HG03039 (cell line): ENCODE measurements around the gene NUS1.
"Not testable (repeated sequence)": the region's sequence is repeated elsewhere in the genome, so short reads cannot be mapped to it uniquely, and the experiment has no call there.

Source experiments
- ATAC-seq: cut with Tn5 transposase; IDR thresholded peaks from one replicate; pipeline ENCODE4 v1.9.1; 2021; ENCODE audit warnings: mild to moderate bottlenecking, moderate library complexity; ENCODE audit not compliant: unreplicated experiment

Gene NUS1

DNA sequence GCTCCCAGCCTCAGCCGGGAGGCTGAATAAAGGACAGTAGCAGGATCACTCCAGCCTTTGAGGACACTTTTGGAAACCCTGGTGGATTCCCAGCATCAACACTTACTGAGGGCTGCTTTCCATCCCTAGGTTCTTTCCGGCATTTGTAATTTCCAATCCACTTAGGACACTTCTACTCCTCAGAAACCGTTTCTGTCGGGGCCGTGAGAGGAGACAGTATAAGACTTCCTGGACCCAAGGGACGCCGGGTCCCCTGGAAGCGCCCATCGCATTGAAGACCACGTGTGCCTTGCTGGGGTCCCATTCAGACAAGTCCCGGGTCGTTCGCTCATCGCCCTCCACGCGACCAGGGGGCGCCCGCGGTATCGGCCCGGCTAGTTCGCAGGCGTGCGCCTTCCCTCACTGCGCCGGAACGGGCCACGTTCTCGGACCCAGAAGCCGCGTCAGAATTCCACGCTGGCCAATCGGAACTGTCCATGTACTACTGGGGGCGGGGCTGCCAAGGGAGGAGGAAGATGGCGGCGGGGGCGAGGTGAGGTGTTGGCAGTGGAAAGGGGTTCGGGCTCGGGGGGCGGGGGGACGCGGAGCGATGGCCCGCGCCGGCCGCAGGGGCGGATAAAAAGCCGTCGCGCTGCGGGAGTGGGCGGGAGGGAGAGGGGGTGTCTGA is at the start of gene NUS1:
Gene NUS1, plus strand, starts transcription at position 479 of the 667 bp plus-strand sequence. CDS start 202 bp downstream, outside the sequence.
- ATAC-seq = peak; percentile 98

DNA sequence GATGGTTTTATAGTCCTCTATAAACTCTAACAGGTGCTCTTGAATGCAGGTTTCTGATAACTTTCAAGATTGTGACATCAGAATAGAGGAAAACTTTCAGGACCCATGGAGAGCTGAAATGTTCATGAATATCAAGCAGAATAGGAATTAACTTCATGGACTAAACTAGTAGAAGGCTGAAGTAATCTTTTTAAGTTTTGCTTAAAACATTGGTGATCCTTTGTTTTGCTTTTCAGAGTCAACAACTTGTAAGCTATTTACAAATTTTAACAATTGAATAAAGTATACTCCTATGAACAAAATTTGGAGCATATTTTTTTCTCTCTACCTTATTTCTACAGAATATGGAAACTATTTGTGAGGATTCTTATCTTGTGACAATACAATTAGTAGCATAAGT is 47.7 kb upstream of the NUS1 start:
- no peak for ATAC-seq

DNA sequence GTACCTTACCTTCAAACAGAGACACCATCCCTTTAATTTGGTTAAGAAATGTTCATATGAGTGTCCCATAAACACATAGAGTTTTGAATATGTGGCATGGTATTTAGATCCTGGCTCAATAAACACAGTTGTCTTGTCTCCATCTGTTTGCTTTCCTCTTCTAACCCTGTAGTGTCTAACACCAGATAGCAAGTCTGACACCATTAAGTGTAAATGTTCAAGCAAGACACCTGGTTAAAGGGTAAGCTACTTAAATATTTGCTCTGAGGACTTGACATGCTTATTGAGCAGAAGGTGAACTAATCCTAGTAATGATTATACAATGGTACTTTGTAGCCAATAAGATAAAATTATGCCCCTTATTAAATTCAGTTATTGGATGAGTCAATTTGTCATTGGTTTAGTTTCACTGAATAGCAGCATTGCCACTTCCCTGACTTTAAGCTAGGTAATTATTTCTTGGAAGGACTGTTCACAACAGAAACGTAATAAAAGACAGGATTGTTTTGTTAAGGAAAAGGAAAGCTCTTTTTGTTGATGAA is 46.1 kb upstream of the NUS1 start:
- ATAC-seq = no peak

DNA sequence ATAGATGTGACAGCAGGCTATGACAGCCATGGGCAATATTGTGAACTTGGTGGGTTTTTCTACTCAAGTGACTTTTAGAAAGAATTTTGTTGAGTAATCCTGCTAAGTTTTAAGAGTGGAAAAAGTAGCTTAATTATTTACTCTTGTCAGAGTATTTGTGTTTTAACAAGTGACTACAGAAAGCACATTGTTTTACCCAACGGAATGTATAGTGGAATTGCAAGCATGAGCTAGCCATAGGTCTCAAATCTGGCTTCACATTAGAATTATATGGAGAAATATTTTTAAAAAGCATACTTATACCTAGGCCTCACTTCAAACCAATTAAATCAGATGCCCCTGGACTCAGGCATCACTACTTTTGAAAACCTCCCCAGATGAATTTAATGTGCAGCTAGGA is 37.5 kb upstream of the NUS1 start:
- no peak for ATAC-seq

DNA sequence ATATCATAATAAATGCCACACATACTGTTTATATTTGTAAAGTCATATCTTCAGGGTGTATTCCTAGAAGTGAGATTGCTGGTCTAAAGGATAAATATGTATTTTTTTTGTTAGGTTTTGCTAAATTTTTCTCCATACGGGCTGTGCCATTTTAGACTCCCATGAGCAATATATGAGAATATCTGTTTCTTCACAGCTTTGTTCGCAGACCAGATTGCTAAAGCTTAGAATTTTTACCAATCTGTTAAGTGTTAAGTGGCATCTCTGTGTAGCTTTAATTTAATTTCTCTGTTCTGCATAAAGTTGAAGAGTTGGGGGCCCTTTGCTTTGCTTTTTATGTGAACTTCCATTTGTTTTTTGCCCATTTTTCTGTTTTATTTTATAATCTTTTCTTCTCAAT is 32.3 kb upstream of the NUS1 start:
- no peak for ATAC-seq

DNA sequence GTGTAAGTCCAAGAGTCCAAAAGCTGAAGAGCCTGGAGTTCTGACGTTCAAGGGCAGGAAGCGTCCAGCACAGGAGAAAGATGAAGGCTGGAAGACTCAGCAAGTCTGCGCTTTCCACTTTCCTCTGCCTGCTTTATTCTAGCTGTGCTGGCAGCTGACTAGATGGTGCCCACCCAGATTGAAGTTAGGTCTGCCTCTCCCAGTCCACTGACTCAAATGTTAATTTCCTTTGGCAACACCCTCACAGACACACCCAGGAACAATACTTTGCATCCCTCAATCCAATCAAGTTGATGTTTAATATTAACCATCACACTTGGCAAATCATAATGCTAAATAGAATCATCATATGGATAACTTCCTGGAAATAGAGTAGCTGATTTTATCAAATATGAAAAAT is 23.3 kb upstream of the NUS1 start:
- not testable (repeated sequence) for ATAC-seq

DNA sequence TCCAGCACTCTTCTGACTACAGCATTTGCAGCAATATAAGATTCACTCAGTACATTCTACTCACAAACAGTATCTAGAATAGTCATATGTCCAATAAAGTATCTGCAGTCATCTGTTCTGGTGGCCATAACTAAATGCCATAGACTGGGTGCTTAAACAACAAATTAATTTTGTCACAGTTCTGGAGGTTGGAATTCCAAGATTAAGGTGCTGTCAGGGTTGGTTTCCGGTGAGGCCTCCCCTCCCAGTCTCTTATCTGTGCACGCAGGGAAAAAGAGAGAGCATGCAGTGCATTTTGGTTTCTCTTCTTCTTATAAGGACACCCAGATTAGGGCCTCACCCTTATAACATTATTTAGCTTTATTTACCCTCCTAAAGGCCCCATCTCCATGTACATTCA is 21.3 kb upstream of the NUS1 start:
- no peak for ATAC-seq

DNA sequence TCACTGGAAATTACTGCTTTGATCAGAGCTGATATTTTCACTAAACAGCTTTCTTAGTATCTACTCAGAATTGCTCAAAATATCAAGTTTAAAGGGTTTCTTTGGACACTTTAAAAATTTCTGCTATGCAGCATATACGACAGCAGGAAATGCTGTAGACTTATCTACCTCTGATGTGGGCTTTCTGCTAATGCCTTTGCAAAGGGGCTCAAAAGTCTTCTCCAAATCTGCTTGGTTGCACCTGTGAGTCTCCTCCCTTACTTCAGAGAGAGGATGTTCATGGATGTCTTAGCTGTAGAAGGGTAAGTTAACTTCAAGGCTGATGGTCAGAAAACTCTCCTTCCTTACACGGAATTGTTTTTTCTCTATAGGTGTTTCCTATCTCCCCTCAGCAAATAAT is 19.9 kb upstream of the NUS1 start:
- no peak for ATAC-seq

DNA sequence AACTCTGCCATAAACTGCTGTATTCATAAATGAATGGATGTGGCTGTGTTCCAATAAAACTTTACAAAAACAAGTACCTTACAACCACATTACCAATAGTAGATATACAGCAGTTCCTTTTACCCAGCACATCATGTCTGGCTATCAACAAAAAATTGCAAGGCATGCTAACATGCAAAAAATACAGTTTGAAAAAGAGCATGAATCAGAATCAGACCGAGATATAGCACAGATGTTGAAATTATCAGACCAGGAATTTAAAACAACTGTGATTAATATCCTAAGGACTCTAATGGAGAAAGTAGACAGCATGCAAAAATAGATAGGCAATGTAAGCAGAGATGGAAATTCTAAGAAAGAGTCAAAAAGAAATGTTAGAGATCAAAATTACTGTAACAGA is 8.4 kb upstream of the NUS1 start:
- no peak for ATAC-seq

DNA sequence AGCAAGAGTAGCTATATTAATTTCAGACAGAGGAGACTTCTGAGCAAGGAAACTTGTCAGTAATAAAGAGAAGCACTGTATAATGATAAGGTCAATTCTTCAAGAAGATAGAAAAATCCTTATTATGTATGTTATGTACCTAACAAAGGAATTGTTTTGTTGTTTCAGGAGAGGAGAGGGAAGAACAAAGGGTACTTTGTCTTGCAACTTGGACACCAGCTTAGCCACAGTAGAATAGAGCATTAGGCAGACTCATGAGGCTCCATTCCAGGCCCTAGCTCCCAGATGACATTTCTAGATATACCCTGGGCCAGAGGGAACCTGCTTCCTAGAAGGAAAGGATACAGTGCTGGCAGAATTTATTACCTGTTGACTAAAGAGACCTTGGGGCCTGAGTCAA is 6.5 kb upstream of the NUS1 start:
- no peak for ATAC-seq

DNA sequence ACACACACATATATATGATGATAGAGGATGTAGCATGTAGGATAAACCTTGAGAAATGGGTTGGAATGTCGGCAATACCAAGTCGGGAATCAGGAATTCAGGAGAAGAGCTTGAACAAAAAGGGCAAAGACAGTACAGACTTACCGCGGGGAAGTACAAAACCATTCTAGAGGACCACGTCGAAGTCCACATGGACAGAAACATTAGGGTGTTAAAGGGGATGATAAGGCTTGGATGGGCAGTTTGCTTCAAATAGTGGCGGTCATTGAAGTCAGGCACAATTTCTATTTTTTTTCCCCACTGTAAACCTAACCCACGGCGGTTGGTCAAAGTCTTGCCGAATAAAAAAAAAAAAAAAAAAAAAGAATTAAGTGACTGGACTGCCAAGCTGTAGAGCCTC is 766 bp upstream of the NUS1 start:
- ATAC-seq = no peak

DNA sequence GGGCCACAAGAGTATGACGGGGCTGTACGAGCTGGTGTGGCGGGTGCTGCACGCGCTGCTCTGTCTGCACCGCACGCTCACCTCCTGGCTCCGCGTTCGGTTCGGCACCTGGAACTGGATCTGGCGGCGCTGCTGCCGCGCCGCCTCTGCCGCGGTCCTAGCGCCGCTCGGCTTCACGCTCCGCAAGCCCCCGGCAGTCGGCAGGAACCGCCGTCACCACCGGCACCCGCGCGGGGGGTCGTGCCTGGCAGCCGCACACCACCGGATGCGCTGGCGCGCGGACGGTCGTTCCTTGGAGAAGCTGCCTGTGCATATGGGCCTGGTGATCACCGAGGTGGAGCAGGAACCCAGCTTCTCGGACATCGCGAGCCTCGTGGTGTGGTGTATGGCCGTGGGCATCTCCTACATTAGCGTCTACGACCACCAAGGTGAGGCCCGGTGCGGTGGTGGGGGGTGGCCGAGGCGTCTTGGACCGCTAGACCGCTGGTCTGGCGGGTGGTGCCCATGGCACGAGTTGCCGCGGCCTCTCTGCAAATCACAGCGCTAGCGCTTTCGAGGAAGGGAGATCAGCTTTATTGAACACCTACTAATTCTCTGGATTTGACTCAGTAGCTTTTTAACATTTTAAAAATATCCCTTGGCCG is 511 bp downstream of the NUS1 start:
- peak; percentile 15 for ATAC-seq

DNA sequence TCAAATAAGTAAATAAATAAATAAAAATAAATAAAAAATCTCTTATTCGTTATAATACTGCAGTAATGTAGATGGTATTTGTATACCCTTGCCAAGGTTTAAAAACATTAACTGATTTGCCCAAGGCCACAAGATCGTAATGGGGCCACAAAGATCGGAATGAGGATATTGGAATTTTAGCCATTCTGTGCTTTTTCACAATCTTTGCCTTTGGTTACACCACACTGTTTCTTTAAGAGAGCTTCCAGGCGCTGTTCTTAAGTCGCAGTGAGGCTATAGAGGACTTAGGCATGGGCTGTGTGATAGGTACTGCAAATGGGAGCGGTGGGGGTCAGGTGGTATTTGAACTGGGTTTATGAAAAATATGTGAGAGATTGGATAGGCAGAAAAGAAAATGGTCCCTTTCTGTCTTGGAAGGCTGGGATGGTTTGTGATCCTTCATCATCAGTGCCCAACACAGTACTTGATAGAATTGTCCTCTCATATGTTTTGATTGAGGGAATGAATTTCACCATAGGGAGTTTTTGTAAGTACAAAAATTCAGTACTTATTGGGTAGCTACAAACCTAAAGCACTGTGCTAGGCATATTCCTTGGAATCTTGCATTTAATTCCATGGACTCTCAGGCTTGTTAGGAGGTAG is 1.4 kb downstream of the NUS1 start:
- no peak for ATAC-seq

DNA sequence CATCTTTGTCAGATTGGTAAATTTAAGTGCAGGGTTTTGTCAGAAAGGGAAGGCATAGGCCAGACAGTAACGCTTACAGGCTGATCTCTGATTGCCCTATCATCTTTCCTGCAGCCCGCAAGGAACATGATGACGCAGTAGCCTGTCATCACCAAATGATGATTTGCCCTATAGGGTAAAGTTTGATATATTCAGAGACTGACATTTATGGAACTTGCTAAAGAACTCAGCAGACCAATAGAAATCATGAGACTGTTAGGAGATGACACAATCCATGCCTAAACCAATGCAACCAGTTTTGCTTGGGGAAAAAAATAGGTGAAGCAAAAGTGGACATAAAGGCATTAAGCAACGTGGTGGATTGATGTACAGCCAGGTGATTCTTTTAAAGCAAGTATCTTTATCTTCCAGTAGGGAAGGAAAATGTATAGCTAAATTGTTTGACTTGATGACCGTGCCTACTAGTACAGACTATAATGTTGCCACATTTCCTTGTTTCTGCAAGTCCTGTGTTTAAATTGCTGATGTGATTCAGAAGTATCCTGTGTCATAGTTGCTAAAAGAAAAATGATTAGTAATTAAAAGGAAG is 2.4 kb downstream of the NUS1 start:
- no peak for ATAC-seq

DNA sequence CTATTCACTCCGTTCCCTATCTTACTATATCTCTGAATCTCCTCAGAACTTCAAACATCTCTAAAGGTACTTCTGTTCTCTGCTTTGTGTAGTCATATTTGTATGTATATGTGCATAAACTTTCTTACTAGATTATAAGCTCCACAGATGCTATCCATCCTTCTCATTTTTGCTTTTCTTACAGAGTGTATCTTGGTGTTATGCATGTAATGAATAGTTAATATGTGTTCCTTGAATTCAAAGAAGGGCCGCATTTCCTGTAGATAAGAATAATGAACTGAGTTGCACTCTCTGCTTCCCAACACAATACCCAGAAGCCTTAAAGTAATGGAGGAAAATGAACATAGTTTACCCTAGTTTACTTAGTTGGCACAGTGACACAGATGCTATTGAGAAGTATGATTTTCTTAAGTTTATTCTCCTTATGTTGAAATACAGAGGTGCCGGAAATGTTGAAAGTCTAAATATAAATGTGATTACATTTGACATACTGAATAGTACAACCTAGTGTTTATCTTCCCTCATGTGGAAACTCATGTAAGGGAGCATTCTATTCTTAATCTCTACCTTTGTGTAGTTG is 6.0 kb downstream of the NUS1 start:
- ATAC-seq = no peak

DNA sequence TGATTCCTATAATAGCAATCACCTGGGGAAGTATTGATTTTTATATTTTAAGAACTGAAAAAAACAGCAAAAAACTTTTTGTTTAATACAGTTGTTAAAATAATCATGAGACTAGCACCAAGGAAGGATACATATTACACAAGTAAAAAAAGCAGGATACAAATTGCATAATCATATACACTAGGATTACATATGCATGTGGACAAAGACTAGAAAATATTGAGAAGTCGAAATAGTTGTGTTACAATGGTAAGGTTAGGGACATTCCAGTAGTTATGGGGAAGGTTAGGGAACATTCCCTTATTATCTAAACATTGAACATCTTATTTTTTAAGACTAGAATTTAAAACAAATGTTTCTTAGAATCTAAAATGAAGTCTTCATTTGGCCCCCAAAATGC is 9.5 kb downstream of the NUS1 start:
- no peak for ATAC-seq

DNA sequence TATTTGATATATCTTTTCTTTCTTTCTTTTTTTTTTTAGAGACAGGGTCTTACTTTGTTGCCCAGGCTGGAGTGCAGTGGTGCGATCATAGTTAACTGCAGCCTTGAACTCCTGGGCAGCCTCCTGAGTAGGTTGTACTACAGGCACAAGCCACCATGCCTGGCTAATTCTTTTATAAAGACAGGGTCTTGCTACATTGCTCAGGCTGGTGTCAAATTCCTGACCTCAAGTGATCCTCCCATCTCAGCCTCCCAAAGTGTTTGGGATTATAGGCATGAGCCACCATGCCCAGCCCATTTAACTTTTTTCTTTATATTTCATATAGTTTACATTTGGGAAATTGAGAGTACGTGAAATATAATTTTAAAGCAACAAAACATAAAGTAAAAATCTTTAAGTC is 10.1 kb downstream of the NUS1 start:
- ATAC-seq = no peak

DNA sequence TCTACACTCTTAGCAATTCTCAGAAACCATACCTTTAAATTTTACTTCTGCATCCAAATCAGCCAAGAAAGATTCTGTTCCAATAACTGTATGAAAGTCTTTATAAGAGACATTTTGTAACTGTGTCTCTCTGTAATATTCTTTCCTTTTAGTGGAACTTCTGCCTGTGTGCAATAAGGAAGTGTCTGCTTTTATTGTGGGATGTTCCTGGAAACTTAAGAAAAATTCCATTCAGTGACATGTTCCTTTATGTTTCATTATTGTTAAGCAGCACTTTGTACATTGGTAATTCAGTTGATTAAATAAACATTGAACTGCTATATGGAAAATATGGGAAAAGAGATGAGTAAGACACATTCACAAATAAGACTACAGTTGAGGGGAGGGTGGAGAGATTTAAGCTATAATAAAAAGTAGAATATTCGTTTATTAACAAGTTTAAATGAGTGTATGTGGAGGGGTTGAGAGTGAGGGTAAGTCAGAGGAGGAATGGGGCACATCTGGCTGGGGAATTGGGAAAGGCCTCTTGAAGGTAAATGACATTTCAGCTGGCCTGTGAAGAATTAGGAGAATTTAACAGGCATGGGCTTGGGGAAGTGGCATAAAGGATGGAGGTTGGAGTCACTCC is 11.9 kb downstream of the NUS1 start:
- no peak for ATAC-seq

DNA sequence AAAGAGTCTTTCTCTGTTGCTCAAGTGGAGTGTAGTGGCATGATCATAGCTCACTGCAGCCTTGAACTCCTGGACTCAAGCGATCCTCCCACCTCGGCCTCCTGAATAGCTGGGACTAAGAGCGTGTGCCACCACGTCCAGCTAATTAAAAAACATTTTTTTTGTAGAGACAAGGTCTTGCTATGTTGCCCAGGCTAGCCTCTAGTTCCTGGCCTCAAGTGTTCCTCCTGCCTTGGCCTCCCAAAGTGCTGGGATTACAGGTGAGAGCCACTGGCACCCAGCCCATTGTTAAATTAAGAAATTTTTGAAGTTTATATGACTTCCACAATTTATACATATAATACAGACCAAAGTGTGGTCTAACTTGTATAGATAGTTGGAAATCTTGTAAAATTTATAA is 14.3 kb downstream of the NUS1 start:
- not testable (repeated sequence) for ATAC-seq

DNA sequence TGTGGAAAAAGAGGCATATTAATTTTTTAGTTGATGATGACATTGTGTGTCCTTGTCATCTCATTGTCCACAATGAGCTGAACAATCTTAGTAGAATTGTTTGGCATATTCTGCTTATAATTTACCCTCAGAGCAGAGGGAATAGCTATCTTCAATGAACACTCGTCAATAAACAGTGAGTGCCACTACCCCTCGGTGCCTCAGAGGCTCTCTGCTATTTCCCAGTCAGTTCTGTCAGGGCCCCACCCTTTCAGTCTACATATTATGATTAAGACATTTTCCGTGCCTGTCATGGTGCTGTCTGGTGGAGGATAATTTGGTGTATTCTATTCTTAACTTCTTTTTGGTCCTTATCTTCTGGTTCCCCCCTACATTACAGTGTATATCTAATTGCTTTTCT is 31.2 kb downstream of the NUS1 start:
- ATAC-seq = no peak

DNA sequence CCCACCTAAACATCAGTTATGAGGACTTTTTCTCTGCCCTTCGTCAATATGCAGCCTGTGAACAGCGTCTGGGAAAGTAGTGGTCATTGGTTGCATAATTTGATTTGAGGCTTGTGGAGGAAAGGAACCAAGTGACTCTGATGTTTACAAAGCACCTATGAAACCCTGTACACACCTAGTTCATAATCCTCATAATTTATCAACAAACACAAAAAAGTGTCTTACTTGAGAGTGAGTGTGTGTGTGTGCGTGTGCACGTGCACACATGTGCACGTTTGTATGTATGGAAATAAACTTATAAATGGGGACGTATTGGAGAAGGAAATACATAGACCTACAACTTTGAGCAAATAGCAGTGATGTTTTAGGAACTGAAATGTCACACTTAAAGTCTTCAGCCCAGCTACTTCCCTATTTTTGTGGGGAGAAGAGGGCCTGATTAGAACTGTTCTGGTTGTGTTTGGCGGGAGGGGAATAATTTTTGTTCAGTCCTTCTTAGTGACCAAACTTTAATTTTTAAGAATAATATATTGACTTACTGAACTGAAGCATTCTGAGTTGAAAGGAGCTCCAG is 31.8 kb downstream of the NUS1 start:
- ATAC-seq = not testable (repeated sequence)
